Measurements from ENCODE around the gene EGFLAM. TPM values are rescaled to one million over a fixed set of nuclear protein-coding genes. Genes with fewer than 3 reads are reported as not detected.

Gene EGFLAM
- total RNA-seq, 1 experiment from 2014 or later, result not detected

- DNase-seq (ENCODE audit: low read depth), result peak; percentile 31
These were observed 7.3 kb downstream of the EGFLAM start for GRCh38 chr5:38265546-38266179.

DNA sequence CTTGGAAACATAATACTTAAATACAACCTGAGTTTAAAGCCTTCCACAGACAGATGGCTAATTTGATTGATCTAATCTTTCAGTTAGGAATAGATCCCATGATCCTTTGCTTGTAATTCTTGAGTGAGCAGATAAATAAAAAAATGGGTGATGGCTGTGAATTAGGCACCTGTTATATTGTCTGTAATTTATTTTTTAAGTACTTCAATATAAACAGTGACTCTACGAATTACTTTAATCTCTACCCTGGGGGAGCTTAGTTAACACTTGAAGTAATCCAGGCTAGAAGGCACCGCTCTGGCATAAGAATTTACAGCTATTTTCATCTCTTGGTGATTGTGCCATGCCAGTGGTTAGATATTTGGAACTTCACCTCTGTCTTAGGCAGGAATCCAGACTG is 9.0 kb downstream of the EGFLAM start:
- no peak for DNase-seq (ENCODE audit: low read depth)

- DNase-seq (ENCODE audit: low read depth), result no peak
These were observed 15.3 kb downstream of the EGFLAM start for GRCh38 chr5:38273626-38274025.

GRCh38 chr5:38274370-38274769 is 16.0 kb downstream of the EGFLAM start:
- no peak for DNase-seq (ENCODE audit: low read depth)

DNA sequence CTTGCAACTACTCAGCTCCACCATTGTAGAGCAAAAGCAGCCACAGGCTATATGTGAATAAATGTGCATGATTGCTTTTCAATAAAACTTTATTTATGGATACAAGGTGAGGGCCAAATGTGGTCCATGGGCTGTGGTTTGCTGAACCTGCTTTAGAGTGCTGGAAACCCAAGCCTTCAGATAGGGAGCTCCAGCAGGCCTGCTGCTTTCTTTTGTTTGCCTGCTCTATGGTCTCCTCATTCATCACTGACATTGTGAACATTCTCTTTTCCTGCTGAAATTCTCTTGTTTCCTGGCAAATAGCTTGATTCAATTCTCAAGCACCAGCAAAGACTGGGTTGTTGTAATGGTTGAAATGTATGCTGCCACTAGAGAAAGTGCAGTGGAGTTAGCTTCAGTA is 26.0 kb downstream of the EGFLAM start:
- DNase-seq (ENCODE audit: low read depth), result no peak

DNA sequence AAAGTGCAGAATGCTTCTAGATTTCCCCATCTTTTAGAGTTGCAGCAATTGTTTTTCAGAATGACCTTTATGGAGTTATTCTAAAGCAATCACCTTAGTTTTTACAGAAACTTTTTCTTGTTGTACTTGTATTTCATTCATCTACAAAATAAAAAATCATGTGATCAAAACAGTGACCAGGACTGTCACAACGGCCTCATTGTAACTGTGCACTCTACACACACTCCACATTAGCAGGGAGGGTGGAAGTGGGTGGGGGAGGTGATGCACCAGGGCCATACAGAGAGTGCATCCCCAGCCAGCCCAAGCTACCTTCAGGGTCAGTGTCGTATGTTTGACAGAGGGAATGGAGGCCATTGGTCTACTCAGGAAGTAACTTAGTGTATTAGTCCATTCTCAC is 26.9 kb downstream of the EGFLAM start:
- no peak for DNase-seq (ENCODE audit: low read depth)

DNA sequence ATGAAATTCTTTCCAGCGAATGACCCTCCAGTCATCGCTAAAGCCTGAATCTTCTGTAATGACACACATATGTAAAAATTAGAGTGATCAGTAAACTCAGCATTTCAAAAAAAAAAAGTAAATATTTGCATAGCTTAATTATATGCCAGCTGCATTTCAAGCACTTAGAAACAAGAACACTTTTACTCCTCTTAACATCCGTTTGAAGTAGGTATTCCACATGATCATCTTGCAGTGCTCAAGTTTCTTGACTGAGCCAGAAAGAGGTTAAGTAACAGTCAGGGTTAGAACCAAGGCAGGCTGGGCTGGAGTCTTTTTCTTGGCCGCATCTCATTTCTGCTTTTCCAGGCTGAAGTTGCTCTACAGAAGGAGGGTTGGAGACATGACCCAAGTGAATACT is 27.6 kb downstream of the EGFLAM start:
- no peak for DNase-seq (ENCODE audit: low read depth)

- DNase-seq (ENCODE audit: low read depth), result no peak
These were observed 28.8 kb downstream of the EGFLAM start for GRCh38 chr5:38287124-38287523.

- no peak for DNase-seq (ENCODE audit: low read depth)
These were observed 31.1 kb downstream of the EGFLAM start for GRCh38 chr5:38289457-38289856.

GRCh38 chr5:38290028-38290653 is 31.8 kb downstream of the EGFLAM start:
- peak; percentile 2 for DNase-seq (ENCODE audit: low read depth)

- DNase-seq (ENCODE audit: low read depth), result peak; percentile 4
These were observed 33.0 kb downstream of the EGFLAM start for GRCh38 chr5:38291355-38291754.

DNA sequence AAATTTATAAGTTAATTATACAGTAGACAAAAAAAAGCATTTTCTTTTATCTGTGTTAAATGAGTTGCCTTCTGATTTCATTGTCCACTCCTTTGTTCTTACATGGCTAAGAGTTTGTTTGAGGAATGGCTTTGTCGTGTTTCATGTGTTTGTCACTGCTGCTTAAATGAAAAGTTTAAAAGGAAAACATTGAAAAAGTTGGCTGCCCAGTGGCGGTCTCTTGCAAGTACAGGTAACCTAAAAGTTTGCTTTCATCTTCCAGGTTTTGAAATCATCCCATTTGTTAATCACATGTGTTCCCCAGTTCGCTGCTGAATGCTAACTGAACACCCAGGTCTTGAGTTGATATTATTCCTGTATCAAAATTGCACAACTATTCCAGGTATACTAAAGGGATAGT is 33.9 kb downstream of the EGFLAM start:
- no peak for DNase-seq (ENCODE audit: low read depth)

DNA sequence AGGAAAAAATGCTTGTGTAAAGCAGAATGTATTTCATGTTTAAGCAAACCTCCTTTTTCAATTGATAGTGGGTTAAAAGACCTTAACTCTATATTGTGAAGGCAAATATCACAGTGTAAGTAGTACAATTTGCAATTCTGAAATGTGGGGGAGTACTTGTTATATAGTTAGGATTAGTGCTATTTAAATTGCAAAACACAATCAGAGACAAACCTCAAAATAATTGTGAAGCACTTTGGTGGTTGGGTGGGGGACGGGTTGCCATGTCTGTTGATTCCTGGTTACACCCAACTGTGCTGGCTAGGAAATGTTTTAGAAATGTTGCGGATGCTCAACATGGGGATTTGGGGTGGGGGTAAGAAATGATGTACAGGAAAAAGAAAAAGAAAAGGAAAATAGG is 37.4 kb downstream of the EGFLAM start:
- DNase-seq (ENCODE audit: low read depth), result no peak

DNA sequence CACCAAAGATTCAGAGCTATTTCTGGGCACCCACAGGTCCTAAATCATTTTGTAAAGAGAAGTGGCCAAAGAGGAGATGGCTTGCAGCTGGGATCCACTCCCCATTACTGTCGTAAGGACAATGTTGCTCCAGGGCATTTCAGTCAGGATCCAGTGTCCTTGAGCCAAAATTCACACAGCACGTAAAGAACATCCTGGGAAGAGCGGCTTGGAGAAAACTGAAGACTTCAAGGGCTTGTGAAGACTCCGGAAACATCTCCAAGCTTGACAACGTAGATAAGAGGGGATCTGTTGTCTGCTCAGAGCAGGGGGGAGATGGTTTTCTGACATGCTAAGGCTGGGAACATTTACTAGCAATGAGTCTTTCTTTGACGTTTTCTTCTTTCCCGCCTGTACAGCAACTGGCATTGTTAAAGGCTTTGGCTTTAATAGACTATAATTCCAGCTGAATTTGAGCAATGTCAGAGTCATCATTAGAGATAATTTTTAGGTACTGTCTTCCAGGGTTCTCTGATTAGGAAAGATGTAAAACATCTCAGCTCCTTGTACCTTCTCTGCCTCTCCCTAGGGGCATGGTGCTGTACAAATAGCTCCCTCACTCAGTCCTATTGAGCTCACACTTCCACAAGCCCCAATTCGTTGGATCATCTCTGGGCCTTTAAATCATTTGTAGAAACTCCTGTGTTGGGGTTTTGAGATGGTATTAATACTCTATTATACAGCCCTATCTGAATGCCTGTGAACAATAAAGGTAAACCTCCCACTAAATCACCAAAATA is 39.7 kb downstream of the EGFLAM start:
- DNase-seq (ENCODE audit: low read depth), result no peak

GRCh38 chr5:38299585-38299984 is 41.2 kb downstream of the EGFLAM start:
- DNase-seq (ENCODE audit: low read depth), result no peak

GRCh38 chr5:38305148-38305547 is 46.8 kb downstream of the EGFLAM start:
- DNase-seq (ENCODE audit: low read depth), result no peak

GRCh38 chr5:38307845-38308244 is 49.5 kb downstream of the EGFLAM start:
- no peak for DNase-seq (ENCODE audit: low read depth)

DNA sequence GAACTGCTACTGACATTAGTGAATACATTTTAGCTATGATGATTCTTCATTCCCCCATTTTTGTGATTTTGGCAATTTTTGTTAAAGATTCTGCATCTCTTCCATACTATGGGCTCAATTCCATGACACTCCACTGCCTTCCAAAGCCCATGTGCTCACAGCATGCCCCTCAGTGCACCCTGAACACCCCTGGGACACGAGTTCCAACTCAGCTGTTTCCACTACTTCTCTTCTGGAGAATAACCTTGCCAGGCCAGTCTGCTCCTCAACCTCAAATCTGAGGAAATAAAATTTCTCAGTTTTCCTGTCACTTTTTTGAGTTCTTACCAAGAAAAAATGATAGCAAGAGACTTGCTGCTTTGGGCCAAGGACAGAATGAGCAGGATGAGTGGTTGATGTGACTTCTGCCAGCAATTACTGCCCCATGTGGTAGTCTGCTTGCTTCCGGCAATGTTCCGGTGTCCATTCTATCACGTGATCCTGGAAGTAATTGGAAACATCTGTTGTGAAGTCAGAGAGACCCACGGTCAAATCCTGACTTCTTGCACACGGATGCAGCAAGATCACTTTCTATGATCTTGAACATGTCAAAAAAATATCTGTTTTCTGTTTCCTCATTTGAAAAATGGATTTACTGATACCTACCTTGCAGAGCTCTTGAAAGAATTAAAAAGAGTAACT is 58.3 kb downstream of the EGFLAM start:
- DNase-seq (ENCODE audit: low read depth), result no peak

DNA sequence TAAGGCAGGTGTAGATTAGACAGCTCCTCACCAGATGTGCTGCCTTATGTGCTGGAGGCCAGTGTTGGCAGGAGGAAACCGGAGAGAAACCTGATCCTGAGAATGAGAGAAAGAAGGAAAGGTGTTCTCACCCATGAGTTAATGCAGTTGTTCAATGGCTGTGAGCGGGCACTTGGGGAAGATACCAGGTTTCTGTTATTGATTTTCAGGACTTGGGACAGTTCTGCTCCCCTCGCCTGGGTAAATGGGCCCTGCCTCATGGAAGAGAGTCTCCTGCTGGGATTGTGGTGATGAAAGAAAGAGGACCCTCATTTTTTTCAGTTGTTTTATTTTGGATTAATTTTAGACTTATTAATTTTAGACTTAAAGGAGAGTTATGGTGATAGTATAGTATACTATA is 59.5 kb downstream of the EGFLAM start:
- DNase-seq (ENCODE audit: low read depth), result no peak

GRCh38 chr5:38319491-38319890 is 61.1 kb downstream of the EGFLAM start:
- DNase-seq (ENCODE audit: low read depth), result no peak

GRCh38 chr5:38321978-38322377 is 63.6 kb downstream of the EGFLAM start:
- no peak for DNase-seq (ENCODE audit: low read depth)

DNA sequence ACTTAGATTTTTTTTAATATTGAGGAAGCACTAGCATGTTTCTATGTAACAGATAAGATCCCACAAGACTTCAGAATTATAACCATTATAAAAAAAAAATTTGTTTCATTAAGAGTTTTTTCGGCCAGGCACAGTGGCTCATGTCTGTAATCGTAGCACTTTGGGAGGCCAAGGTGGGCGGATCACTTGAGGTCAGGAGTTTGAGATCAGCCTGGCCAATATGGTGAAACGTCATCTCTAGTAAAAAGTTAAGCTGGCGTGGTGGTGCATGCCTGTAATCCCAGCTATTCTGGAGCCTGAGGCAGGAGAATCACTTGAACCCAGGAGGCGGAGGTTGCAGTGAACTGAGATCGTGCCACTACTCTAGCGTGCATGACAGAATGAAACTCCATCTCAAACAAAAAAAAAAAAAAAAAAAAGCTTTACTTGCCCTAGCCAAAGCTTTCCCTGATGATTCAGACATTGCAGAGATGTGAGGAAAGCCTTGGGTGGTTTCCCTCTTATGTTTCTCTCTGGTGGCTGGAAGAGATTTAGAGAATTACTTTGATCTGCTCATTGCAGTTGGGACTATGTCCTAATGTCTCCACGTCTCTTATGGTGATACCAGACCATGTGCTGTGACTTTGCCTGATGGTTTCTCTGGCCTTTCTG is 65.4 kb downstream of the EGFLAM start:
- peak; percentile 65 for DNase-seq (ENCODE audit: low read depth)
